Measurements from ENCODE around the gene PAEP.

The PAEP gene

GRCh38 chr9:135579889-135580660, 18.5 kb downstream of the PAEP start:
- DNase-seq, result no peak

GRCh38 chr9:135580664-135581380, 19.3 kb downstream of the PAEP start:
- DNase-seq, result no peak

GRCh38 chr9:135581636-135582426, 20.3 kb downstream of the PAEP start:
- DNase-seq, result no peak

GRCh38 chr9:135582541-135582940, 21.0 kb downstream of the PAEP start:
- DNase-seq, result no peak

- no peak for DNase-seq
Measured at GRCh38 chr9:135582966-135583687, 21.6 kb downstream of the PAEP start.

GRCh38 chr9:135583688-135584011, 22.1 kb downstream of the PAEP start:
- DNase-seq, result no peak

GRCh38 chr9:135584371-135584770, 22.8 kb downstream of the PAEP start:
- no peak for DNase-seq

GRCh38 chr9:135584934-135585333, 23.4 kb downstream of the PAEP start:
- no peak for DNase-seq

GRCh38 chr9:135586601-135587109, 25.1 kb downstream of the PAEP start:
- DNase-seq, result no peak

- no peak for DNase-seq
Measured at GRCh38 chr9:135587658-135588057, 26.1 kb downstream of the PAEP start.

GRCh38 chr9:135588371-135588770, 26.8 kb downstream of the PAEP start:
- no peak for DNase-seq

- DNase-seq, result no peak
Measured at GRCh38 chr9:135588886-135589595, 27.5 kb downstream of the PAEP start.

- DNase-seq, result no peak
Measured at GRCh38 chr9:135589596-135590485, 28.3 kb downstream of the PAEP start.

GRCh38 chr9:135590486-135591079, 29.0 kb downstream of the PAEP start:
- no peak for DNase-seq

GRCh38 chr9:135591506-135592330, 30.2 kb downstream of the PAEP start:
- no peak for DNase-seq

GRCh38 chr9:135592331-135592590, 30.7 kb downstream of the PAEP start:
- DNase-seq, result no peak

- DNase-seq, result no peak
Measured at GRCh38 chr9:135592625-135593024, 31.1 kb downstream of the PAEP start.

- no peak for DNase-seq
Measured at GRCh38 chr9:135596211-135596610, 34.7 kb downstream of the PAEP start.

GRCh38 chr9:135600296-135600817, 38.8 kb downstream of the PAEP start:
- DNase-seq, result no peak

GRCh38 chr9:135601988-135602387, 40.4 kb downstream of the PAEP start:
- no peak for DNase-seq
